Suppressor macrophage (primary cell): ENCODE data around the gene CYB561A3.

Experiments used
- DNase-seq, 4 experiments: peaks; one replicate each; pipeline ENCODE4 v3.0.0-alpha.2; 2020 to 2022

CYB561A3 gene

DNA sequence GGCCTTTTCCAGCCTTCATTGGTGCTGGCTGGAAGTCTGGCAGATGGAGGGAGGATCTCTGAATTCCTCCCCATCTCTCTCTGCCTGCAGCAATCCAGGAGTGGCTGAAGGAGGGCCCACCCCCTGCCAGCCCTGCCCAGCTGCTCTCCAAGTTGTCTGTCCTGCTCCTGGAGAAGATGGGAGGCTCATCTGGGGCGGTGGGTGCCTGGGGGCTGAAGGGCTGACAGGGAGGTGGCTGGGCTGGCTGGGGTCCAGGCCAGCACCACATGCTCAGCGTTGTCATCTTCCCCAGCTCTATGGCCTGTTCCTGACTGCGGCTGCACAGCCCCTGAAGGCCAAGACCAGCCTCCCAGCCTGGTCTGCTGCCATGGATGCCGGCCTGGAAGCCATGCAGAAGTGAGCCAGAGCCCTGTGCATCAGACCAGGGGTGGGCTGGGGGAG is 16.5 kb downstream of the CYB561A3 start:
- DNase-seq: peak in 1 of 4 experiments; percentile 17

DNA sequence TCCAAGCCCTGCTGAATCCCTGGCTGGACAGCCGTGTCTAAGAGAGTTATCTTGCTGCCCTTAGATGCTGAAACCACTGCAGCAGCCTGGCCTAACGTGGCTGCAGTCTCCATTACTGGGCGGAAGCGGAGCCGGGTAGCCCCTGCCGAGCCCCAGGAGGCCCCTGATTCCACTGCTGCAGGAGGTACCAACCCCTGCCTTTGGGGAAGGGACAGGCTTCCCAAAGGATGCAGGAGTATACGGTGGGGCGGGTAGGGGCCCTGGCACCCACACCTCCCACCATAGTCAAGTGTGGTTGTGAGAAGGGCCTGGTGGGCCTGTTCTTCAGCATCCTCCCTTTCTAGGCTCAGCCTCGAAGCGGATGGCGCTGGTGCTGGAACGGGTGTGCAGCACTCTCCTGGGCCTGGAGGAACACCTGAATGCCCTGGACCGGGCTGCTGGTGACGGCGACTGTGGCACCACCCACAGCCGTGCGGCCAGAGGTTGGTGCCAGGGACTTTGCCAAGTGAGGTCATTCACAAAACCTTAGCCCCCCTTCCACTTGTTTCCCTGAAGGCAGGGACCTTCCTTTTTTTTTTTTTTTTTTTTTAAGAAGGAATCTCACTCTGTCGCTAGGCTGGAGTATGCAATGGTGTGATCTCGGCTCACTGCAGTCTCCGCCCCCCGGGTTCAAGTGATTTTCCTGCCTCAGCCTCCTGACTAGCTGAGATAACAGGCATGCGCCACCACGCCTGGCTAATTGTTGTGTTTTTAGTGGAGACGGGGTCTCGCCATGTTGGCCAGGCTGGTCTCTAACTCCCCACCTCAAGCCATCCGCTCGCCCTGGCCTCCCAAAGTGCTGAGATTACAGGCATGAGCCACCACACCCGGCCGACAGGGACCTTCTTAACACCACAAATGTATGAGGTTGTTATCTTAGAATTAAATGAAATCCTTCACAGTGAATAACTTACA is 17.6 kb downstream of the CYB561A3 start:
- DNase-seq: no peak

DNA sequence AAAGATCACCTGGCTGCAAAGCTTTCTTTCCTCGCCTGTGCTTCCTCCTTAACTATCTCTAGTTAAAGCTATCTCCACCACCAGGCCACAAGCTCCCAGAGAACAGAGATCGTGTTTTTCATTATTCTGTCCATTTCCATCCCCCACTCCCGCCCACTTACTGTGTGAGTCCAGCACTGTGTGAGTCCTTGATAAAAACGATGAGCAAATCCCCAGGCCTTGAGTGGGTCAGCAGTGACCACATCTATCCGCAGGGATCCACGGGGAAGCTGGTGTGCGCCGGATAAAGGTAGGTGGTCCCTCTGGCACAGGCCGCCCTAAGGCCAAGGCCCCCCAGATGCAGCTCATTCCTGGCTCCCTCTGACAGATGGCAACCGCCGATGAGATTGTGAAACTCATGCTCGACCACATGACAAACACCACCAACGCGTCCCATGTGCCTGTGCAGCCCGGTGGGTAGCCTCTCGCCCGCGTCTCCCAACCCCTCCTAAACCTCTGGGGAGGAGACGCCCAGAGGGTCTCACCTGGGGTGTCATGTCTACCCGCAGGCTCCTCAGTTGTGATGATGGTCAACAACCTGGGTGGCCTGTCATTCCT is 19.4 kb downstream of the CYB561A3 start:
- peak in 1 of 4 experiments; percentile 38 for DNase-seq

DNA sequence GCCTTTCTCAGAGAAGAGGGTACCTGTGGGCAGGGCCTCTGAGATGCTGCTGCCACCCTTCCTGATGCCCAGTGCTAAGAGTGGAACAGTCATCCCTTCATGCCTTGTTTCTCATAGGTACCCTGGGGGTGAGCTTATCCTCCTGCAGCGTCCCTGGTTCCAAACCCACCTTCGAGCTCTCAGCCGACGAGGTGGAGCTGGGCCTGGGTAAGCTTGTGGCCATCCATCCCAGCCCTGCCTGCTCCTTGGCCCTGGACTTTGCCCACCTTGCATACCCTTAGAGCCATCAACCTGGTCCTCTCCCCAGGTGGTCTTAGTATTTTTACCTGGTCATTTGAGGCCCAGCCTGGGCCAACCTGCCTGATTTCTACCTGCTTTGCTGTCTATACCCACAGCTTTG is 20.0 kb downstream of the CYB561A3 start:
- DNase-seq: no peak

DNA sequence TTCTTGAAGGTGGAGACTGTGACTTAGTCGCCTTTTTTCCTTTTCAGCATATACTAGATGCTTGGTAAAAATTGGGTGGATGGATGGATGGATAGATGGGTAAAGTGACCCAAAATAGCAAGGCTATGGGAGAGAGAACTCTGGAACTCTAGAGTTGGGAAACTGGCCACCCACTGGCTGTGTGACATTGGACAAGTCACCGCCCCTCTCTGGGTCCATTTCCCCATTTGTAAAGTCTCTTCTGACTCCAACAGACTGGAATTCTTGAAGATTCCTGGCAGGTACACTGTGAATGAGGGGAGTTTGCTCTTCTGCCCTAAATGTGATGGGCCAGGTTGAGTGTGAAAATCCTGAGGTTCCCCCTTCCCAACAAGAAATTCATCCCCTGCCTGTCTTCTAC is 20.7 kb downstream of the CYB561A3 start:
- peak in 1 of 4 experiments; percentile 52 for DNase-seq

DNA sequence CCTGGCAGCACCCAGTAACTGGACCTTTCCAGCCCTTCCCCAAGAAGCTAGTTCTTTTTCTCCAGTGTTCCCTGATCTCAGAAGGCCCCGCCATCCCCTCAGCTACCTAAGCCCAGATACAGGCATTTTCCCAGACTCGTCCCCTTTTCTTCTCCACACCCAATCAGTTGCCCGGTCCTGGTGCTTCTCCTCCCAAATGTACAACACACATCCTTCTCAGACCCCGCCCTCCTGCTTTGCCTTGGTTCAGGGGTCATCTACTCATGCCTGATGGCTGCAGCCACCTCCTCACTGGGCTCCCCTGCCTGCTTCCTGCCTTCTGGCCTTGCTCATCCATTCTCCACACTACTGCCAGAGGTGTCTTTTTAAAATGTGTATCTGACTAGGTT is 22.2 kb downstream of the CYB561A3 start:
- DNase-seq: no peak

DNA sequence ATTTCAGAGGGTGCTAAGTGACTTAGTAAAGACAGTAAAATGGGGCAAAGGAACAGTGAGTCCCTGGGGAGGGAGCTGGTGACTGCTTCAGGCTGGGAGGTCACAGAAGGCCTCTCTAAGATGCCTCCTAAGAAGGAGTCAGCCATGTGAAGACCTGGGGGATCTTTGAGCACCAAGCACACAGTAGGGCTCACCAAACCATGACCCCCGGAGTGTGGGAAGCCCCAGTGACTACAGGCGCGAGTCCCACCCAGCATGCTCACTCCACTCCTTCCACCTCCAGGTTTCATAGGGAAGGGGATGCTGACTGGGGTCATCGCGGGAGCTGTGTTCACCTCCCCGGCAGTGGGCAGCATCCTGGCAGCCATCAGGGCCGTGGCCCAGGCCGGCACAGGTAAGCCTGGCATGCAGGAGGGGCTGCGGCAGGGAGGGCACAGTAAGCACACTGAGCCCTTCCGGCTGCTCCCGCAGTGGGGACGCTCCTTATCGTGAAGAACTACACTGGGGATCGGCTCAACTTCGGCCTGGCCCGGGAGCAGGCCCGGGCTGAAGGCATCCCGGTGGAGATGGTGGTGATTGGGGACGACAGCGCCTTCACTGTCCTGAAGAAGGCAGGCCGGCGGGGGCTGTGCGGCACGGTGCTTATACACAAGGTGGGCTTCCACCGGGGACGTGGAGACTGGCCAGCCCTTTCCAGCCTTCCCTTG is 22.7 kb downstream of the CYB561A3 start:
- no peak for DNase-seq

DNA sequence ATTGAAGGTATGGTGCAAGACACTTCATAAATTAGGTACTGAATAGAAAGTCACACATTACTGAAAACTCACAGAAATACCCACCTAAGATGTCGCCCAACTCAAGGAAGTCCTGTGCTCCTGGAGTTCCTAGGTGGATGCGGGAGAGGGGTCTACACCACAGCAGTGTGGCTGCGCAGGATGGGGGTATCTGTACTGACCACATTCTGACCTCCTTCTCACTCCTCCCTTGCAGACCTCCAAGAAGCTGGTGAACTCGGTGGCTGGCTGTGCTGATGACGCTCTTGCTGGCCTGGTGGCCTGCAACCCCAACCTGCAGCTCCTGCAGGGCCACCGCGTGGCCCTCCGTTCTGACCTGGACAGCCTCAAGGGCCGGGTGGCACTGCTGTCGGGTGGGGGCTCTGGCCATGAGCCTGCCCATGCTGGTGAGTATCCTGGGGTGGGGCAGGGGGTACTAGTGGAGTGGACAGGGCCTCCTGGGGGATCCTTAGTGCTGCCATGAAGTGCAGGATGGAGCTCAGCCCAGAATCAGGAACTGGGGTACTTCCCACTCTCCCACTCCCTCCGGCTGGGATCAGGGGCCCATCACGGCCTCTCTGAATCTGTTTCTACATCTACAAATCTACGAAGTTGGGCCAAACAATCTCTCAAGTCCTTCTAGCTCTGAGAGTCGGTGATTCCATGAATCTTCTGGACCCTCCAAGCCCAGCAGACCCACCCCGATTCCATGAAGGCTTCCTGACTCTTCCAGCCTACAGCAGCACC is 23.8 kb downstream of the CYB561A3 start:
- peak in 1 of 4 experiments; percentile 49 for DNase-seq

DNA sequence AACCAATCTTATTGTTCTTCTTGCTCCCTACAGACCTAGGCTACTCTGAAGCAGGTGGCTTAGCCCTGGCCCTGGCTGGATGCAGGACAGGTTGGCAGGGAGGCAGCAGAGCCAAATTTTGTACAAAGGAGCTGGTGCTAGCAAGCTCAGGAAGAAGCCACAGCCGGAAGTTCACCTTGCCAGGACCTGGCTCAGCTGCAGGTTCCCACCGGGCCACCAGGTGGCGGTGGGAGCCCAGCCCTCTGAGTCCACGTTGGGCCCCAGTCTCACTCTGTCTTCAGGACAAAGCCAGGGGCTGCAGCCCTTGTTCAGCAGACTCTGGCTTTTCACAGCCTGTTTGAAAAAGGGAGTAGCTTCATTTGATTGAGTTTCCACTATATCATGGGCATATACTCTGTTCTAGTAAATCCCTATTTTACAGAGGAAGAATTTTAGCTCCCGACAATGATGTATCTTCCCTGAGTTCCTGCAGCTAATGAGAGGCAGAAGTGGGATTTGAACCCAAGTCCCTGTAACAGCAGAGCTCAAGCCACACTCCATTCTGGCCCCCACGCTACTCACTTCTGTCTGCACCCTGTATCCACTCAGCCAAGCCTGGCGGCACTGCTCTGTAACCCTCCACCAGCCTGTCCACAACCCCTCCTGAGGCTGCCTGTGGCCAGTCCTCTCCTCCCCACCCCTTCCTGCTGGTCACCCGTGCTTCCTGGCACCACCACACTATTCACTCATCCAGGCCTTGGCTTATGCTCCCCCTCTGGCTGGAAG is 25.3 kb downstream of the CYB561A3 start:
- DNase-seq: peak; percentile 79 to 90 (median 86)

DNA sequence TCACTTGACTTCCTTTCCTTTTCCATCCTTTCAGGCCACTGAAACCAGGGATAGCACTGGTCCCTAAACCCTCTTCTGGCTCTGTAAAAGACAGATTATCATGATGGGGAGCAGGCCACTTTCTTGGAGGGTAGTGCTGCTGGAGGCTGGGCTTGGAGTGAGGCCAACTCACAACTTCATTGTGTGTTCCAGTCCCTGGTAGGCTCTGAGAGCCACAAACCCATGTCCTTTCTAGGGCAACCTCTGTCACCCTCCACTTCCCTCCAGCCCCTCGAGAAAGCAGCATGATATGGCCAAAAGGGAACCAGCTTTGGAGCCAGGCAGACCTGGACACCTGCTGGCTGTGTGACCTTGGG is 26.3 kb downstream of the CYB561A3 start:
- no peak for DNase-seq

DNA sequence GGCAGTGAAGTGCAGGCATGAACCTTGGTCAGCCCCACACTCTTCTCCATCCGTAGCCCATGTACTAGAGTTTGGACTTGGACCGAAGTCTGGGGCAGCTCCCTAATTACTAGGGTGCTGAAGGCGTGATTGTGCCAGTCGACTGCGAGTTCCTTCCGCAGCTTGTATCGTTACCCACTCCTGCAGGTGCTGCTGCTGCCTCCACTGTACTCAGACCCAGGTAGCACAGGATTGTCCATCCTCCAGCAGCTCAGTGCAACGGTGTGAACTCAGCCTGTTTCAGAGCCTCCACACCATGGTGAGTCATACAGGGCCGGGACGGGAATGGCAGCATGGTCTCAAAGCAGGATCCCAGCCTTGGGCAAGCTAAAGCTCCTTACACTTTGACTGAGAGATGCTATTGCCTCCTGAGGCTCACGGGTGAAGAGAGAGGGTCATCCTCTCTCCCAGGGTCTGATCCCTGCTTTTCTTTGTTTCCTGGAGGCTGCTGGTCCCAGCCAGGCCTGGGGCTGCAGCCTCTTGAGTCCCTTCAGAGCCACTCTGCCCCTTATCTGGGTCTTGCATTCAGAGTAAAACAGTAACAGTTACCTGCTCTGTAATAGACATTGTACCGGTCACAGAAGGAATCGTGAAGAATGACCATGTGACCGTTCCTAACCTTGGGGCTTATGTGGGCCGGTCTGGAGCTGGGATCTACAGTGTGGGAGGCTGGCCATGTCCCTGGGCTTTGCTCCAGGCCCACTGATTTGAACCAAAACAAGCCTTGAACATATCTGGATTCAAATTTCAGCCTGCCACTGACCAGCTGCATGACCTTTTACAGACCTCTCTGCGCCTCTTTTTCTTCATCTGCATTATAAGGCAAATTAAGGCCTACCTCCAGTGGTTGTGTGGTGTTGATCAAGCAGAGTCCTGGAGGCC is 27.0 kb downstream of the CYB561A3 start:
- DNase-seq: peak in 1 of 4 experiments; percentile 41

DNA sequence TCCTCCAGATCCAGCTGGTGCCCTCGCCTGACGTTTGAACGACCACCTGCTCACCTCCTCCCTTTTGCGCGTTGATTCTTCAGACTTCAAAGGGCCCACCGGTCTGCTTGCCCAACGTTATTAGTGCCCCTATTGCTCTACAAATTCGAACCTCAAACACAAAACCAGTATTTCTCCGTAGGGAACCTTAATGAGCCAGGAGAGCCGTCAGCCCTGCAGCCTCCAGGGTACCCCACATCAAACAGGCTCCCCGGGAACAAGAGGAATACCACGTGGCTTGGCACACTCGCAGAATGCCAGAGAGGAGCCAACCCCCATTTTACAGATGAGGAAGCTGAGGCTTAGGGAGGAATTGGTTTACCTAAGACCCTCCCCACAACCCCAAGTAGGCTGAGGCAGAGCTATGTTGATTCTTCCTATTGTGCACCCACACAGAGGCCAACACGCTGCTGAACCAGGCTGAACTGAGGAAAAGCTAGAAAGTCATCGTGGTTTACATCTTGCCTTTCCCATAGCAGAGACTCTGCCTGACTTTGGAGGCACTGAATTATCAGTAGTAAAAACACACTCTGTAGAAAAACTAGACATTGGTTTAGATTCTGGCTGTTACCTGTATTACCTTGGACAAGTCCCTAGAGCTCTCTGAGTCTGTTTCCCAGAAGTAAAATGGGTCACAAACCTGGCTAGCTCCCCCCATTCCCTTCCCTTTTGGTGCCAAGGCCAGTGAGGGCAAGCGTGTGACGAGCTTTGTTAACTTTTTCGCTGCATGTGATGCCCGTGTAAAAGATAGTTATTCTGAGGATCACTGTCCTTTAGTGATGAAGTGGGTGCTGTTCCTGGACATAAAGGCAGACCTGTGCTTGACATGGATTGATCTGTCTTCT is 27.9 kb downstream of the CYB561A3 start:
- DNase-seq: peak in 2 of 4 experiments; percentile 31 to 51

DNA sequence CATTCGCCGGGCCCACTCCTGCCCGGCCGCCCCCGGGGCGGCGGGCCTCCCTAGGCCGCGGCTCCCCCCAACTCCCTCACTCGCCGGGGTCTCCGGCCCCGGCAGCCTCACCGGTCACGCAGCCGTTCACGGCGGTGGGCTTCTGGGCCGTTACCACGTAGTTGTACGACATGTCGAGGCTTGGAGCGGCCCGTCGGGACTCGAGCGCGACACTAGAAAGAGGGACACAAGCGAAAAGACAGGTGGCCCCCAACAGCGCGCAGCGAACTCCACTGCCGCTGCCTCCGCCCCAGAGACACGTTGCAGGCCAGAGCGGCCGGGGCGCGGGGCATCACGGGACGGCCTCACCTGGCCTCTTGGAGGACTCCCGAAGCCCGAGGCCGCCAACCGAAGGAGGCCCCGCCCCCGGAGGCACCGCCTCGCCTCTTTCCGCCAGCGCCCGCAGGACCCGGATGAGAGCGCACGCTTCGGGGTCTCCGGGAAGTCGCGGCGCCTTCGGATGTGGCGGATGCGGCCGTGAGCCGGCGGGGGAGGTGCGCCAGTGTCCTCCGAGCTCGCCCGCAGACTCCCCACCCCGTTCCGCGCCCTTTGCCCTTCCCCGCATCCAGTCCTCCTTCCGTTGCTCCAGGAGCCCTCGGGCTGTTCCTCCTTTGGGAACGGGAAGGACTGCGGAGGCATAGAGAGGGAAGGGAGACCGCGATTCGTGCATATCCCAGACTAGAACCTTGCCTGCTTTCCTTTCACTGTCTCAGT is 28.7 kb downstream of the CYB561A3 start, which contains the start of the genes DDB1 and TKFC:
DDB1 (minus strand) TSS at position 309 of the 753 bp plus-strand sequence; CDS start at position 172, 137 bp downstream.
TKFC (plus strand) TSS at position 432 of the 753 bp plus-strand sequence. CDS start 1,501 bp downstream, outside the sequence.
- peak; percentile 87 to 95 (median 90) for DNase-seq

DNA sequence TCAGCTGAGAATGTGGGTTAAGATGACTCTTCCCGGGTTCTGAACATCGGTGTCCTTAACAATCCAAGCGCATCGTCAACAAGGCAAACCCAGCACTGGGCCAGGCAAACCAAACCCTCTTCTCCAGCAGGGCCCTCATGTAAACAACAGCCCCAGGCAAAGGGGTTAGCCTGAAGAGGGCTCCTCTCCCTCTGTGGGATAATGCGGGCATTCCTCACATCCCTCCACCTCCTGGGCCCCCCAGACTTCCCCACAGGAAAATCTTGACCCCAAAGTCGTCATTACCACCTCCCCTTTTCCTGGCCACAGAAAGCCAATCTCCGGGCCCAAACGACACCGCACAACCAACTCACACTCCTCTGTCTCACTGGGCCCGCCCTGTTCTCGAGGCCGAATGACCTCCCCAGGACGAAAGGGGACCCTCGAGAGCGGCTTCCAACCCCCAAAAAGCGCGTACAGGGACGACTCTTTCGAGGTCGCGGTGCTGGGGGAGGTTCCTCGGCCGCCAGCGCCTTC is 29.3 kb downstream of the CYB561A3 start:
- DNase-seq: peak in 2 of 4 experiments; percentile 28 to 56

DNA sequence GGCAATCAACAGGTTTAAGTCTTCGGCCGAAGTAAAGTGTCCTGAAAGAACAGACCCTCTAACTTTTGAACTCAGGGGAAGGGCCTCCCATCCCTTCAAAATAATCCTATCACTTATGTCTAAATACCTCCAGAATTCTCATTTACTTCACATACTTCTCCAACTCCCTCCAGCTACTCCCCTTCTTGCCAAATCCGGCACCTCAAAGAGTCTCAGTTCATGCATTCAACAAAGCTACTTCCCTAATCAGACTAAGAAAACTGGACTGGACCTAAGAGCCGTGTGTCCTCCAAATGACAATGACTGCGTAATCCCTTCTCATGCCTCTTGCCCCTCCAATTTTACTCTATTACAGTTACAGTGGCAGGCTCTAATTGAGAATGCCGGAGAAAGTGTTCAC is 30.0 kb downstream of the CYB561A3 start:
- peak; percentile 50 to 78 (median 68) for DNase-seq

DNA sequence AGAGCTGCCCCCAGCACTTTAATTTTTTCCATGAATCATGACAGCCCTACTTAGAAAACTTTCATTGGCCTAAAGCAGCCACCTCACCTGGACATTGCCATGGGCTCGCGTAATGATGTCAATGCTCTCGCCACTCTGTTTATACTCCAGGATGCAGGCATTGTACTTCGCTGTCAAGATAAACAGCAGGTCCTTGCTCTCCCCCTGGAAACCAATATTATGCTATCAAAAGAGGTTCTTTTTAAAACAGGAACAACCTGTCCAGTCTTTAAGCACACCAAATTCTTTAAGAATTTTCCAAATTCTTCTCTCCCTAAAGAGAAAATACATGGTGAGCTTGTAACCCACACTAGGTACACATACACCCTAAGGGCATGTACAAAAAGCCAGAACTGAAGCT is 31.8 kb downstream of the CYB561A3 start:
- no peak for DNase-seq

DNA sequence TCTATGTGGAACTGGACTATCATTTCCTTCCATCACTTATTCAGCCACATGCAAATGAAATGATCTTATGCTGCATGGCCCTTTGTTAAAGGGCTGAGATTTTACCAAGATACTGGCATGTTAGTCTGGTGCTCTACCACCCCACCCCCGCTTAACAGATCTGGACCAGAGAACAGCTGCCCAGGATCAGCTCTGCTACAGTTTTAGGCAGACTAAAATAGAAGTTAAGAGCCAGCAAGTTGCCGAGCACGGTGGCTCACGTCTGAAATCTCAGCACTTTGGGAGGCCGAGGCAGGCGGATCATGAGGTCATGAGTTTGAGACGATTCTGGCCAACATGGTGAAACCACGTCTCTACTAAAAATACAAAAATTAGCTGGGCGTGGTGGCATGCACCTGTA is 33.3 kb downstream of the CYB561A3 start:
- no peak for DNase-seq

DNA sequence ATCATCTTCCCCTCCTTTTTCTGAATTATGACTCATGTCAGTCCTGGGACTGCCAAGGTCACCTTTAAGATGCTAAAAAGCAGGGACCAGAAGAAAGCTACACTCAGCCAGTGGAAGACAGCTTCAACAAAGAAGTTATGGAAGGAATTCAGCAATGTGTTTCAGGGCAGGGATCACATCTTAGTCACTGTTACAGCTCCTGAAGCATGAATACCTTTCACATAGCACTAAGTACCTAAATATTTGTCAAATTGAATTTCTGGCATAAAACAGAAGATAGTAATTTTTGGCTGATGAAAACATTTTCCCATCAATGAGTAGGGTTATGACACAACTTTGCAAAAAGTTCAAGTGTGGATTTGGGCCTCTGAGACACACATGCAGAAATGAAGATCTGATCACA is 34.0 kb downstream of the CYB561A3 start:
- no peak for DNase-seq
